Dedifferentiated amniotic fluid mesenchymal stem cell (primary cell): Measurements from ENCODE around the gene FKBP15.

ENCODE experiments used
- DNase-seq: peaks from one replicate; pipeline ENCODE4 v3.0.0-alpha.2; 2016; ENCODE audit errors: extremely low spot score

The FKBP15 gene

GRCh38 chr9:113228130-113228665 lies 7.1 kb upstream of the FKBP15 start:
- no peak for DNase-seq

GRCh38 chr9:113227436-113227835 lies 6.4 kb upstream of the FKBP15 start:
- no peak for DNase-seq

- no peak for DNase-seq
Measured at GRCh38 chr9:113223963-113224362, 2.9 kb upstream of the FKBP15 start.

- DNase-seq, result no peak
Measured at GRCh38 chr9:113222482-113222841, 1.4 kb upstream of the FKBP15 start.

GRCh38 chr9:113221800-113222481 lies 864 bp upstream of the FKBP15 start:
- no peak for DNase-seq

GRCh38 chr9:113220467-113221002 lies 542 bp downstream of the FKBP15 start:
- no peak for DNase-seq

GRCh38 chr9:113219969-113220368 lies 1.1 kb downstream of the FKBP15 start:
- DNase-seq, result peak; percentile 31

GRCh38 chr9:113219186-113219936 lies 1.7 kb downstream of the FKBP15 start:
- DNase-seq, result no peak

GRCh38 chr9:113216406-113216805 lies 4.7 kb downstream of the FKBP15 start:
- DNase-seq, result no peak

- DNase-seq, result no peak
Measured at GRCh38 chr9:113215132-113215531, 5.9 kb downstream of the FKBP15 start.

- DNase-seq, result no peak
Measured at GRCh38 chr9:113210815-113211214, 10.3 kb downstream of the FKBP15 start.

GRCh38 chr9:113205861-113206260 lies 15.2 kb downstream of the FKBP15 start:
- DNase-seq, result no peak

GRCh38 chr9:113205432-113205831 lies 15.6 kb downstream of the FKBP15 start:
- no peak for DNase-seq

GRCh38 chr9:113199683-113200329 lies 21.3 kb downstream of the FKBP15 start:
- no peak for DNase-seq

GRCh38 chr9:113192455-113192854 lies 28.6 kb downstream of the FKBP15 start:
- DNase-seq, result no peak

GRCh38 chr9:113187929-113188595 lies 33.0 kb downstream of the FKBP15 start:
- peak; percentile 76 for DNase-seq

- no peak for DNase-seq
Measured at GRCh38 chr9:113186137-113186755, 34.8 kb downstream of the FKBP15 start.

GRCh38 chr9:113185271-113185670 lies 35.8 kb downstream of the FKBP15 start:
- DNase-seq, result no peak

GRCh38 chr9:113184539-113184938 lies 36.5 kb downstream of the FKBP15 start:
- no peak for DNase-seq

- no peak for DNase-seq
Measured at GRCh38 chr9:113183956-113184488, 37.1 kb downstream of the FKBP15 start.

GRCh38 chr9:113181165-113181564 lies 39.9 kb downstream of the FKBP15 start:
- no peak for DNase-seq
